Neuron (in vitro differentiated cells): Measurements from ENCODE around the gene PELI1.

ENCODE experiments used
- H2AFZ ChIP-seq: one replicate; pipeline ENCODE4 v1.6.1; 2013; ENCODE audit warnings: low read depth, mild to moderate bottlenecking, inconsistent platforms, low read length, moderate library complexity
- H3K27me3 ChIP-seq: one replicate; pipeline ENCODE4 v1.6.1; 2013; ENCODE audit warnings: low read length; ENCODE audit not compliant: insufficient read depth
- H3K36me3 ChIP-seq: one replicate; pipeline ENCODE4 v1.6.1; 2013; ENCODE audit warnings: low read length; ENCODE audit not compliant: insufficient read depth
- H3K4me1 ChIP-seq: one replicate; pipeline ENCODE4 v1.6.1; 2013; ENCODE audit warnings: low read length; ENCODE audit not compliant: insufficient read depth
- H3K4me3 ChIP-seq: 2 replicates; pipeline ENCODE4 v1.5.1; 2013; ENCODE audit warnings: mild to moderate bottlenecking, low read length, moderate library complexity
- H3K9me3 ChIP-seq: one replicate; pipeline ENCODE4 v1.6.1; 2013; ENCODE audit warnings: low read length

PELI1 gene

GRCh38 chr2:64168756-64169155, 24.5 kb upstream of the PELI1 start:
- Histone ChIP-seq H3K4me3 (no peak overlapping the region), H3K9me3 (peaks cover 3% of the 10 kb centered on the region), H3K36me3 (no peaks in the 10 kb centered on the region), H2AFZ (no peak overlapping the region), H3K4me1 (peaks cover 6% of the 10 kb centered on the region), H3K27me3 (no peaks in the 10 kb centered on the region)

DNA sequence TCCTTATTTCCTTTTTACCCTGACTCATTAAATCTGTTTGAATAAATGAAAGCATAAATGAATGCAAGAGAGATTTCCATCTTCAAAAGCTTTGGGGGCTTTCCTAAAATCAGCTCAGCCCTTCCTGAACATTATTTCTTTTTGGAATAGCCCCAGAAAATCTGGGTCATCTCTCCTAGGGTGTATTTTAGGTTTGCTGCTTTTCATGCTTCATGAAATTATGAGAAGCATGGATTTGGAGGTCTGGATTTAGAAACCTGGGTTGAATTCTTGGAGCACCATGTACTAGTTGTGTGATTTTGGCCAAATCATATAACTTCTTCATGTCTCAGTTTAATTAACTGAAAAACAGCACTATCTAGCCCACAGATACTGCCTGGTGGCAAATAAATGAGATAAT, 24.0 kb upstream of the PELI1 start:
- H3K27me3 ChIP-seq = no peaks in the 10 kb centered on the region
- H3K4me1 ChIP-seq = peaks cover under 1% of the 10 kb centered on the region
- no peak overlapping the region for H3K4me3 ChIP-seq
- H3K36me3 ChIP-seq = no peaks in the 10 kb centered on the region
- H2AFZ ChIP-seq = no peak overlapping the region
- peaks cover 3% of the 10 kb centered on the region for H3K9me3 ChIP-seq

DNA sequence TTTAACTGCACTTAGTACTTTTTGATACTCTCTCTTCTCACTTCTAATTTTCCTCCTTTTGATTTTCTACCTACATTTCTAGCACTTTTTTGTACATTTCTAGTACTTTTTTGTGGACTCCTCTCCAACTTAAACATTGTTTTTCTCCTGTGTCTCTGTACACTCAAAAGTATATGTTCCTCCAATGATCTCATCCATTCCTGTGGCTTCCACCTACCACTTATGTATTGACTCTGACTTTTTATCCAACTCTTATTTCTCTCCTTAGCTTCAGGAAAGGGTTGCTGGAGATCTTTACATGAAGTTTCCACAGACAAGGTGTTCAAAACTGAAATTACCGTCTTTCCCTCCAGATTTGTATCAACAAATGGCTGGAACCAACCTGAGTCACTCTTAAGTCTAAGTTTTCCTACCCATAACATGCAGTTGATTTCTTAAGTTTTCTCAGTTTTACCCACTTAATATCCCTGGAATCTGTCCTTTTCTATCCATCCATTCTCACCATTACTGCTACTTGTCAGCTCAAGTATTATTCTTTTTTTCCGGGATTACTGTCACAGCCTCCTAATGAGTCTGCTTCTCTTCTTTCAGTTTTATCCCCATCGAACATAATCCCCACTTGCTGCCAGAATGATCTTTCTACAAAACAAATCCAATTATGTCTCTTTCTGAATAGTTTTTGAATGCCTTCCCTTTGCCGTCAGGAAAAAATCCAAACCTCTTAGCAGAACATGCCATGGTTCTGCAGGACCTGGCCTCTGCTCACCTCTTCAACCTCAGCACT, 22.6 kb upstream of the PELI1 start:
- H3K27me3 ChIP-seq = no peaks in the 10 kb centered on the region
- no peak overlapping the region for H3K4me3 ChIP-seq
- no peaks in the 10 kb centered on the region for H3K4me1 ChIP-seq
- no peak overlapping the region for H2AFZ ChIP-seq
- H3K9me3 ChIP-seq = no peaks in the 10 kb centered on the region
- H3K36me3 ChIP-seq = no peaks in the 10 kb centered on the region

GRCh38 chr2:64166212-64166611, 22.0 kb upstream of the PELI1 start:
- no peaks in the 10 kb centered on the region for H3K4me1 ChIP-seq
- no peaks in the 10 kb centered on the region for H3K36me3 ChIP-seq
- no peak overlapping the region for H2AFZ ChIP-seq
- no peaks in the 10 kb centered on the region for H3K27me3 ChIP-seq
- no peak overlapping the region for H3K4me3 ChIP-seq
- H3K9me3 ChIP-seq = no peaks in the 10 kb centered on the region

DNA sequence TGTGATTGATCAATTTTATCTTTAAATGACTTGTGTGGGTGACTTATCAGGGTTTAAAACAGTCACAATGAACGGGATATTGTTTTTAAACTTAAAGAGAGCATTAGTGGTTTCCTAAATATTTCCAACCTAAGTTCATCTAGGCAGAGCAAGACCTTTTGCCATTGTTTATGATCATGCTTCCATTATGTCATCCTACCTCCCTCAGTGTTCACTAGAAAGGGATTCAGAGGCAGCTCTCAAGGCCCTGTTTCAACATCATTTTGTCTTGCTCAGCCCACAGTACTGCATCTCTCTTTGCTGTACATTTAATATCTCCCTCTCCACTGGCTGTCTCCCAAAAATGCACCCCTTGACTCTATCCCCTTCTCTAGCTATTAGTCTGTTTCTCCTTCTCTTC, 21.5 kb upstream of the PELI1 start:
- no peak overlapping the region for H2AFZ ChIP-seq
- H3K36me3 ChIP-seq = no peaks in the 10 kb centered on the region
- H3K27me3 ChIP-seq = no peaks in the 10 kb centered on the region
- no peaks in the 10 kb centered on the region for H3K9me3 ChIP-seq
- no peak overlapping the region for H3K4me3 ChIP-seq
- no peaks in the 10 kb centered on the region for H3K4me1 ChIP-seq

DNA sequence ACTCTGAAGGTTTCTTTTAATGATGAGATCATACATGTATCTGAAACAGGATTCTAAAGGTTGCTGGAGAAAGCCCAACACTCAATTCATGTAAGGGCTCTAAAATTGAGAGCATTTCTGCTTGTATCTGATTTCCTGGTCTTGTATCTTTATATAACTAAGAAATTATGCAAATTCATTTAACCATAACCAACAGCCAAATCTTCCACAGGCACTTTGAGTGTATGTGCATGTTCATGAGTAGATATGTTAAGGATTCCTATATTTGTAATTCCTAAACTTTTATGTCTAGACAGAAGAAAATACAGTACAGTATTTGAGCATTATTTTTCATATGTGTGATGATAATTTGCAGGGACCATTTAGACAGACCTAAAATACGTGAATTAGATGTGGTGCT, 20.4 kb upstream of the PELI1 start:
- Histone ChIP-seq H3K9me3 (no peaks in the 10 kb centered on the region), H2AFZ (no peak overlapping the region), H3K27me3 (no peaks in the 10 kb centered on the region), H3K4me3 (no peak overlapping the region), H3K4me1 (no peaks in the 10 kb centered on the region), H3K36me3 (no peaks in the 10 kb centered on the region)

DNA sequence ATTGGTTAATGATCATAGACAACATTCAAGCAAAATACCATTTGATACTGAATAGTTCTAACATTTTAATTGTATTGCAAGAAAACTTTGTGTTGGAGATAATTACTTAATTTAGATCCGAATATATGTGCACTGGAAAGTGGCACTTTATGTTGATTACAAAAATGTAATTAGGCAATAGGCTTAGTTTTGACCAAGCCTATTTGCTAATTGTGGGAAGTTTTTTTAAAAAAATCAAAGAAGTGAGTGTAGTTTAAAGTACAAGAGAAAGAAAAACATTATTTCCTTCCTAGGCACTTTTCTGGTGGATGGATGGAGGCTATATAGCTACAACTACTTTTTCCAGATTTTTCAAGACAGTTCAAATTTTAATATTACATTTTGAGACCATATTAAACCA, 18.3 kb upstream of the PELI1 start:
- Histone ChIP-seq H2AFZ (no peak overlapping the region), H3K9me3 (no peaks in the 10 kb centered on the region), H3K27me3 (no peaks in the 10 kb centered on the region), H3K4me3 (no peak overlapping the region), H3K4me1 (no peaks in the 10 kb centered on the region), H3K36me3 (no peaks in the 10 kb centered on the region)

- H2AFZ ChIP-seq = no peak overlapping the region
- no peak overlapping the region for H3K4me3 ChIP-seq
- H3K36me3 ChIP-seq = no peaks in the 10 kb centered on the region
- H3K4me1 ChIP-seq = no peaks in the 10 kb centered on the region
- no peaks in the 10 kb centered on the region for H3K27me3 ChIP-seq
- H3K9me3 ChIP-seq = no peaks in the 10 kb centered on the region
These were observed 13.6 kb upstream of the PELI1 start for GRCh38 chr2:64157792-64158191.

GRCh38 chr2:64153811-64154210, 9.6 kb upstream of the PELI1 start:
- H3K4me3 ChIP-seq = no peak overlapping the region
- no peaks in the 10 kb centered on the region for H3K4me1 ChIP-seq
- no peaks in the 10 kb centered on the region for H3K36me3 ChIP-seq
- H2AFZ ChIP-seq = no peak overlapping the region
- no peaks in the 10 kb centered on the region for H3K27me3 ChIP-seq
- no peaks in the 10 kb centered on the region for H3K9me3 ChIP-seq

DNA sequence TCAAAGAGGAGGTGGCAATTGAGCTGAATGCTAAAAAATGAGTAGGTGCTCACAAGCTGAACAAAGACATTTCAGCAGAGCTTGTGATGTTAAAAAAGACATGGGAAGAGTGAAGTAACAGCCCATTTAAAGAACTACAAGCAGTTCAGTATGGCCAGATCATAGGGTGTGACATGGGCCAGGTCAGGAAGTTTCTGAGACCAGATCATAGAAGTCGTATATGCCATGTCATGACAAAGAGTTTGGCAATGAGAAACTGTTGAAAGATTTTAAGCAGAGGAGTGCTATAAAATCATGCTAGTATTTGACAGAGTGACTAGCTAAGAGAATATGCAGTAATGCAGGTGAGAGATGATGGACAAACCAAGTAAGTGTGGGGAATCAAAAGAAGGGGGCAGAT, 7.3 kb upstream of the PELI1 start:
- no peaks in the 10 kb centered on the region for H3K27me3 ChIP-seq
- no peaks in the 10 kb centered on the region for H3K4me1 ChIP-seq
- no peaks in the 10 kb centered on the region for H3K9me3 ChIP-seq
- H3K36me3 ChIP-seq = no peaks in the 10 kb centered on the region
- no peak overlapping the region for H3K4me3 ChIP-seq
- H2AFZ ChIP-seq = no peak overlapping the region

DNA sequence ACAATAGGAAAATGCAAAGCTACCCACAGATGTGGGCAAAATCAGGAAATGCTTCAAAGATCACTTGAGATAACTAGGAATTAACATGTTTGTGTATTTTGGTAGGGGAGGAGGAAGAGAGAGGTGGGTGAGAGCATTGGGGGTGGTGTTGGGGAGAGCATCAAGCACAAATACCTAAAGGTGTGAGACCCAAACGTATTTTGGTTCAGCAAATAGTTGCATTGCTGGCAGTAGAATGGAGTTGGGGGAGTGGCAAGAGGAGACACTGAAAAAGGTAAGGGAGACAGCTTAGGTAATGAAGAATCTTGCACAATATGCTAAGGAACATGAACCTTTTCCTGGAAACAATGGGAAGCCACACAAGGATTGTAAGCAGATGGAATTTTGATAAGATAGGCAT, 1.5 kb upstream of the PELI1 start:
- no peaks in the 10 kb centered on the region for H3K9me3 ChIP-seq
- no peak overlapping the region for H3K4me3 ChIP-seq
- H2AFZ ChIP-seq = no peak overlapping the region
- no peaks in the 10 kb centered on the region for H3K27me3 ChIP-seq
- no peaks in the 10 kb centered on the region for H3K36me3 ChIP-seq
- peaks cover 25% of the 10 kb centered on the region for H3K4me1 ChIP-seq

DNA sequence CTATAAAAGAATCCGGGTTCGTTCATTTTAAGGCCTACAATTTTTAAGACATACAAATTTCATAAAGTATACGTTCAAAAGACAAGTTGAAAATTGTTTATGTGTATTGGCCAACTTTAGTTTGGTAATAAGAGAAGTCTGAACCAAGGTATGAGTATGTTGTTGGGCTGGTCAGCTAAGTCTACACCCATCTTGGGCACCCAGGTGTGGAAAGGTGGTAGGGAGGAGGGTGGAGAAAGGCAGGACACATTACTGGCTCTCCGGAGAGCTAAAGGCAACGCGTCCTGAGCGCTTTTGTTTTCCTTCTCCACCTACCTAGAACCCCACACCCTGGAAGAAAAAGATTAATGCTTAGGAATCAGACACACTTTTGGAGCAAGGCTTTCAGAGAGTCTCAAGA, 899 bp upstream of the PELI1 start:
- Histone ChIP-seq H3K36me3 (no peaks in the 10 kb centered on the region), H2AFZ (peak overlapping the region; percentile 53), H3K27me3 (no peaks in the 10 kb centered on the region), H3K4me1 (peaks cover 27% of the 10 kb centered on the region), H3K9me3 (no peaks in the 10 kb centered on the region), H3K4me3 (no peak overlapping the region)

DNA sequence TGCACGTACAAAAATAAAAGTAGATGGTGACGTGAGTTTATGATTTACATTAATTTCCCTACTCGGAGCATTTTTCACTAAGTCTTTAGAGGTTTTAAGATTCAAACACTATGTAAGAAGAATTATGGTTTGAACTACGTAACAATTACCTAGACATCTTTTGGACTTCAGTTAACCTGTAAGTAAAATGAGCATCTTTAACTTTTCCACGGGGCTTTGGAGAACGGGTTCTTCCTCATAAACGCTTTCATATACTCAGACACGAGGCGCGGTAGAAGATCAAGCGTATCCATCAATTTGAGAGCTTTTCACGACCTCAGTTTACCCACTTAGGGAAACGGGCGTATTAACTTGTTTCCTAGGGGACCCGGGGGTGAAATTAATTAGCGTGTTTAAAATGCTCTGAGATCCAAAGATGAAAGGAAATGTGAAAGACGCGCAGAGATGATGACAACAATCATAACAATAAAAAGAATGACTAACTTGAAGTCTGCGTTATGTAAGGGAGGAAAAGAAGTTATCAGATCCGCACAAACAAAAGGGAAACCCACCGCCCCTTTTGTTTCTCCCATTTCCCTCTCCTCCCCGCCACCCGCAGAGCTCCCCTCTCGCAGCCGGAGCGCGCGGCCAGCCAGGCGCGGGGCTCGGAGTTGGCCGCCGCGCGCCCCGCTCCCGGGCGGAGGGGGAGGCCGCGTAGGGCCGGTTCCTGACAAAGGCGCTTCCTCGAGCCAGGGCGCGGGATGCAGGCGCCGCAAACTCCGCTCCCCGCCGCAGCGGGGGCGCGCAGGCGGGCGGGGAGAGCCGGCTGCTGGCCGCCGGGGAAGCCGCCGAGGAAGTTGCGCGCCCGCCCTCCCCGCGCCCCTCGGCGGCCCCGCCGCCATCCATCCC, 807 bp downstream of the PELI1 start:
- Histone ChIP-seq H3K4me1 (peaks cover 27% of the 10 kb centered on the region), H3K4me3 (peak overlapping the region; percentile 82), H3K27me3 (no peaks in the 10 kb centered on the region), H3K9me3 (no peaks in the 10 kb centered on the region), H3K36me3 (peaks cover 7% of the 10 kb centered on the region), H2AFZ (peak overlapping the region; percentile 80)
